Measurements from ENCODE around the gene FUNDC2. TPM values are rescaled to one million over a fixed set of nuclear protein-coding genes. Genes with fewer than 3 reads are reported as not detected.

The FUNDC2 gene, protein sequence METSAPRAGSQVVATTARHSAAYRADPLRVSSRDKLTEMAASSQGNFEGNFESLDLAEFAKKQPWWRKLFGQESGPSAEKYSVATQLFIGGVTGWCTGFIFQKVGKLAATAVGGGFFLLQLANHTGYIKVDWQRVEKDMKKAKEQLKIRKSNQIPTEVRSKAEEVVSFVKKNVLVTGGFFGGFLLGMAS
- 62.6 and 63.8 TPM in 2 replicates for total RNA-seq (2014; rRNA removed; shearing (Covaris generic))

- Histone ChIP-seq H3K27me3 (replicated peaks) (no peaks in the 10 kb centered on the region), H3K9me3 (replicated peaks) (no peaks in the 10 kb centered on the region), H3K4me3 (peak within 1 kb of the TSS; percentile 65), H3K4me1 (replicated peaks) (no peaks in the 10 kb centered on the region; the same call in 1 of the 2 replicates), H3K36me3 (0 out of 2 replicates have a peak, but pooled peaks cover 3% of the 10 kb centered on the region), H3K27ac (peak within 1 kb of the TSS; percentile 90)
- peak; percentile 91 to 92 for DNase-seq (ENCODE audit: low read depth in 1 of 2, low spot score in 2 of 2)
Observed at GRCh38 chrX:155026727-155027508, at the start of gene FUNDC2. Gene FUNDC2, plus strand, starts transcription at chrX:155026844. Its CDS starts 95 bp downstream, at chrX:155026939.

GRCh38 chrX:154979629-154980028, 47.0 kb upstream of the FUNDC2 start:
- no peak for DNase-seq (ENCODE audit: low read depth in 1 of 2, low spot score in 2 of 2)
- no peaks in the 10 kb centered on the region for H3K36me3 ChIP-seq
- H3K27me3 ChIP-seq (replicated peaks): no peaks in the 10 kb centered on the region
- 0 out of 2 replicates have a peak, but pooled peaks cover 4% of the 10 kb centered on the region for H3K4me1 ChIP-seq (replicated peaks)
- no peak overlapping the region for H3K27ac ChIP-seq
- no peak overlapping the region for H3K4me3 ChIP-seq
- H3K9me3 ChIP-seq (replicated peaks): no peaks in the 10 kb centered on the region

GRCh38 chrX:154980330-154981115, 46.1 kb upstream of the FUNDC2 start:
- DNase-seq (ENCODE audit: low read depth in 1 of 2, low spot score in 2 of 2): peak; percentile 60 to 71
- Histone ChIP-seq H3K4me3 (peak overlapping the region; percentile 34), H3K9me3 (replicated peaks) (no peaks in the 10 kb centered on the region), H3K27me3 (replicated peaks) (no peaks in the 10 kb centered on the region), H3K27ac (no peak overlapping the region), H3K36me3 (no peaks in the 10 kb centered on the region), H3K4me1 (replicated peaks) (0 out of 2 replicates have a peak, but pooled peaks cover 4% of the 10 kb centered on the region)

DNA sequence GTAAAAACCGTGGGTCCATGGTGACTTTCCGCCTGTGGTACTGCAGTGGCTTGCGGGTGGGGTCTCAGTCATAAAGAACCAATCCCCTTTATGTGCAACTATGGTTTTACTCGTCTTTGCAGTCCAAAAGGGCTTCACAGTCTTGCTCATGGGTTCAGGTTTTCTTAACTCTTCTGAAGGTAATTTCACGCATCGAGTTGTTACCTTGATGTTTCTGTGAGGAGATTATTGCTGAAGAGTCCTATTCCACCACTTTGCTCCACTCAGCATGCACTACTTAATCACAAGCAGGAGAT, 45.6 kb upstream of the FUNDC2 start:
- Histone ChIP-seq H3K4me3 (no peak overlapping the region; the same call in 1 of the 2 replicates), H3K36me3 (no peaks in the 10 kb centered on the region), H3K9me3 (replicated peaks) (no peaks in the 10 kb centered on the region), H3K27ac (no peak overlapping the region), H3K27me3 (replicated peaks) (no peaks in the 10 kb centered on the region), H3K4me1 (replicated peaks) (0 out of 2 replicates have a peak, but pooled peaks cover 4% of the 10 kb centered on the region)
- DNase-seq (ENCODE audit: low read depth in 1 of 2, low spot score in 2 of 2): no peak

- Histone ChIP-seq H3K4me3 (no peak overlapping the region), H3K27me3 (replicated peaks) (no peaks in the 10 kb centered on the region), H3K36me3 (no peaks in the 10 kb centered on the region), H3K9me3 (replicated peaks) (no peaks in the 10 kb centered on the region), H3K27ac (no peak overlapping the region), H3K4me1 (replicated peaks) (no peaks in the 10 kb centered on the region)
- DNase-seq (ENCODE audit: low read depth in 1 of 2, low spot score in 2 of 2): no peak
Observed at GRCh38 chrX:154986826-154987575, 39.6 kb upstream of the FUNDC2 start.

DNA sequence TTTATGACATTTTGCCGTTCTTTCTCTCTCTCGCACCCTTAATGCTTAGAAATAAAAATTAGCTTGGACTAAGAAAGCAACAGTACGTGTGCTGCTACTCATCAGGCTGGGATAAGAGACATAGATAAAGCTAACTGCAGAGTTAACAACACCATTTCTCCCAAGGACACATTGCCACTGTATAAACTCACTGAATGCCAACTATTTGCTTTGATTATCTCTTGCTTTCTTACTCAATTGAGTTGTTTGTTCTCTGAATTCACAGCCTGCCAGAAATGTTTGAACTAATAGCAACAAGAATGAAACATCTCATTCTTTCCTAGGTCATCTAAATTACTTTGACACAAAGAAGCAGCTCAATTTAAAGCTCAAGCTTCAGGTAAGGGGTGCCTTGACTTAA, 38.7 kb upstream of the FUNDC2 start:
- H3K36me3 ChIP-seq: no peaks in the 10 kb centered on the region
- H3K27me3 ChIP-seq (replicated peaks): no peaks in the 10 kb centered on the region
- H3K4me3 ChIP-seq: no peak overlapping the region
- H3K9me3 ChIP-seq (replicated peaks): no peaks in the 10 kb centered on the region
- DNase-seq (ENCODE audit: low read depth in 1 of 2, low spot score in 2 of 2): no peak
- H3K27ac ChIP-seq: no peak overlapping the region
- H3K4me1 ChIP-seq (replicated peaks): no peaks in the 10 kb centered on the region

DNA sequence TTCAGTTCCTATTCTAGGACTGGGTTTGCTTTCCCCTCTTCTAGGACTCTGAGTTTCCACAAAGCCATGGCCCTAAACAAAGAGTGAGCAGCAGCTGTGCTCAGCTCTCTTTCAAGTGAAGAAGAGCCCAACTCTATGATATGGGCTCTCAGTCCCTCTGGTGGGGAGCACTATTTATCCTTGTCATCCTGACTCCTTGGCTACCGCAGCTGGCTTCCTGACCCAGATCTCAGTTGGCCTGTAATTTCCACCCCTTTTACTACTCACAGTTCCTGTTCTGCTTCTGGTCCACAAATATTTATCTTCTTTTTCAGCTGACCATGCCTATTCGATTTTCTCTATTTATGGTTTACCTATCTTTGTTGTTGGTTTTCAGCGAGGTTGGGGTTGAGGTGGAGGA, 37.9 kb upstream of the FUNDC2 start:
- H3K9me3 ChIP-seq (replicated peaks): no peaks in the 10 kb centered on the region
- no peaks in the 10 kb centered on the region for H3K4me1 ChIP-seq (replicated peaks)
- H3K27me3 ChIP-seq (replicated peaks): no peaks in the 10 kb centered on the region
- no peak overlapping the region for H3K4me3 ChIP-seq
- DNase-seq (ENCODE audit: low read depth in 1 of 2, low spot score in 2 of 2): no peak
- no peak overlapping the region for H3K27ac ChIP-seq
- no peaks in the 10 kb centered on the region for H3K36me3 ChIP-seq

DNA sequence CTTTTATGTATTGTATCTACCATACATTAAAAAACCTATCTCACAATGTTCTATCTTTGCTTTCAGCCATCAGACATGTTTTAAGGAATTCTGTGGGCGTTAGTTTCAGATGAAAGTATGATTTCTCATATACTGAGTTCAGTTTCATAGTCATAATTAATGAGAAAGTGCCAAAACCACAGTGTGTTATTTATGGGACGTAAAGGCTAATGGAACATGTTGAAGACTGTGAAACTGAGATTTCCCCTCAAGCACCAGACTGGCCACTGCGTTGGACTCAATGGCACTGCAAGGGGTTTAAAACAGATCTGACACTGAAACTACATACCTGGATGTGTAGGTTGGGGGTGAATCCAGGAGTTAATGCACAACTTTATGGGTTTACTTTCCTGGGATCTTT, 36.1 kb upstream of the FUNDC2 start:
- no peaks in the 10 kb centered on the region for H3K36me3 ChIP-seq
- no peaks in the 10 kb centered on the region for H3K9me3 ChIP-seq (replicated peaks)
- no peak overlapping the region for H3K27ac ChIP-seq
- no peak overlapping the region for H3K4me3 ChIP-seq
- no peak for DNase-seq (ENCODE audit: low read depth in 1 of 2, low spot score in 2 of 2)
- H3K27me3 ChIP-seq (replicated peaks): no peaks in the 10 kb centered on the region
- H3K4me1 ChIP-seq (replicated peaks): no peaks in the 10 kb centered on the region

- no peak for DNase-seq (ENCODE audit: low read depth in 1 of 2, low spot score in 2 of 2)
- H3K36me3 ChIP-seq: no peaks in the 10 kb centered on the region
- H3K27ac ChIP-seq: no peak overlapping the region
- no peaks in the 10 kb centered on the region for H3K4me1 ChIP-seq (replicated peaks)
- no peak overlapping the region for H3K4me3 ChIP-seq
- no peaks in the 10 kb centered on the region for H3K27me3 ChIP-seq (replicated peaks)
- H3K9me3 ChIP-seq (replicated peaks): no peaks in the 10 kb centered on the region
Observed at GRCh38 chrX:154991039-154991438, 35.6 kb upstream of the FUNDC2 start.

- no peak overlapping the region for H3K4me3 ChIP-seq
- no peaks in the 10 kb centered on the region for H3K27me3 ChIP-seq (replicated peaks)
- H3K4me1 ChIP-seq (replicated peaks): no peaks in the 10 kb centered on the region
- DNase-seq (ENCODE audit: low read depth in 1 of 2, low spot score in 2 of 2): no peak
- no peaks in the 10 kb centered on the region for H3K9me3 ChIP-seq (replicated peaks)
- no peaks in the 10 kb centered on the region for H3K36me3 ChIP-seq
- no peak overlapping the region for H3K27ac ChIP-seq
Observed at GRCh38 chrX:154991476-154991875, 35.2 kb upstream of the FUNDC2 start.

- Histone ChIP-seq H3K4me1 (replicated peaks) (no peaks in the 10 kb centered on the region), H3K9me3 (replicated peaks) (no peaks in the 10 kb centered on the region), H3K27ac (no peak overlapping the region), H3K36me3 (no peaks in the 10 kb centered on the region), H3K27me3 (replicated peaks) (no peaks in the 10 kb centered on the region), H3K4me3 (no peak overlapping the region)
- DNase-seq (ENCODE audit: low read depth in 1 of 2, low spot score in 2 of 2): no peak
Observed at GRCh38 chrX:154998204-154998880, 28.3 kb upstream of the FUNDC2 start.

GRCh38 chrX:155000841-155001240, 25.8 kb upstream of the FUNDC2 start:
- Histone ChIP-seq H3K4me1 (replicated peaks) (no peaks in the 10 kb centered on the region), H3K36me3 (no peaks in the 10 kb centered on the region), H3K27me3 (replicated peaks) (no peaks in the 10 kb centered on the region), H3K4me3 (no peak overlapping the region), H3K27ac (no peak overlapping the region), H3K9me3 (replicated peaks) (no peaks in the 10 kb centered on the region)
- no peak for DNase-seq (ENCODE audit: low read depth in 1 of 2, low spot score in 2 of 2)

DNA sequence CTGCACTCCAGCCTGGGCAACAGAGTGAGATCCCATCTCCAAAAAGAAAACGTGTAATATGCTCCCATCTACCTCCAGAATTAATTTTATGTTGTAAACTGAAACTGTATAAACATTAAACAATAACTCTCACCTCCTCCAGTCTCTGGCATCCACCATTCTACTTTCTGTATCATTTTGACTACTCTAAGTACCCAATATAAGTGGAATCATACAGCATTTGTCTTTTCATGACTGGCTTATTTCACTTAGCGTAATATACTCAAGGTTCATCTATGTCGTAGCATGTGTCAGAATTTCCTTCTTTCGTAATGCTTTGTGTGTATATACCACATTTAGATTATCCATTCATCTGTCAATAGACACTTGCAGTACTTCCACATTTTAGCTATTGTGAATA, 24.8 kb upstream of the FUNDC2 start:
- no peak for DNase-seq (ENCODE audit: low read depth in 1 of 2, low spot score in 2 of 2)
- H3K36me3 ChIP-seq: no peaks in the 10 kb centered on the region
- H3K4me1 ChIP-seq (replicated peaks): no peaks in the 10 kb centered on the region
- no peak overlapping the region for H3K27ac ChIP-seq
- no peaks in the 10 kb centered on the region for H3K27me3 ChIP-seq (replicated peaks)
- no peaks in the 10 kb centered on the region for H3K9me3 ChIP-seq (replicated peaks)
- H3K4me3 ChIP-seq: no peak overlapping the region

Data from SJSA1 (cell line).